Ureter (tissue), 1 donor: ENCODE data around the gene VAV2. TPM values are rescaled to one million over a fixed set of nuclear protein-coding genes. Genes with fewer than 3 reads are reported as not detected.

Source experiments
- DNase-seq: peaks from one replicate; pipeline ENCODE4 v3.0.0-alpha.2; 2020; ENCODE audit warnings: low spot score
- total RNA-seq: library from RNA; stranded (reverse); gene quantifications from one replicate; pipeline ENCODE4 v1.2.4, GENCODE V29; 2023
- donor health status: DM: yes; HTN: yes; CAD: no.

VAV2 gene
- total RNA-seq, 1 donor from 2014 or later: 38.9 TPM

DNA sequence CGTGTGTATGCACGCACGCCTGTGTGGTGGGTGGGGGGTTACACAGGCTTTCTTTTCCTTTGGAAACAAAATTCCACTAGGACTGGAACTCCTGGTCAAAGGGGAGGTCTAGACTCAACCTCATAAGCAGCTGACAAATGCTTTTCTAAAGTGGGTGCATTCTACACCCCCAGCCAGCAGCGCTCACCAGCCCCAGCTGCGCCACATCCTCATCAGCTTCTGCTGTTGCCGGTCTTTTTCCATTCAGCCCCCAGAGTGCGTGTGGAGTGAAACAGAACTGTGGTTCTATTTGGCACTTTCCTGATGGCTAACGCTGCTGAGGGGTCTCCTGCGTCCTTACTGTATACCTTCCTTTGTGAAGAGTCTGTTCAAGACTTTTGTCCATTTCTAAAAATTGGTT, 176.3 kb downstream of the VAV2 start:
- no peak for DNase-seq

DNA sequence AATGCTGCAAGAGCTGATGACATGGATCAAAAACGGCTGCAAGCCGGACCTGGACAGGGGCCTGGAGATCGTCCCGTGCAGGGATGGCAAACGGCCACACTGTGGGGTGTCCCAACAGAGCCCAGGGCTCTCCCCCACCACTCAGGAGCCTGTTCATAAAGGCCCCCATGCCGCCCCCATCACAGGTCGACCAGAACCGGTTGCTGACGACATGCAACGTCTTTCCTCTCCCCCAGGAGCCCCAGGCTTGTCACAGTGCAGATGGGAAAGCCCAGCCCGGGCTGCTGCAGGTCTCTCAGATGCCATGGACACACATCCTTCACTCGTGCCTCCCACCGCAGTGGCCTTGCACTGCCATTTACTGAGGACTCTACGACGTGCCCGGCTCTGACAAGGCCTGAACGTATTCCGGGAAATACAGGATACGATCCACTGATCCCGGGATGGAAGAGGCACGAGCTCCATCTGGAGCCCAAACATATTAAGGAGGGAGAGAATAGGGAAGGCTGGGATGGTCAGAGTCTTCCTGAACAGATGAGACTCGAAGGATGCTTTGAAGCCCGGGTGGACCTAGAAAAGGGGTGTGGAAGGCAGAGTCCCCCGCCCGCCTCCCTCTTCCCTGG, 177.4 kb downstream of the VAV2 start:
- DNase-seq: no peak

DNA sequence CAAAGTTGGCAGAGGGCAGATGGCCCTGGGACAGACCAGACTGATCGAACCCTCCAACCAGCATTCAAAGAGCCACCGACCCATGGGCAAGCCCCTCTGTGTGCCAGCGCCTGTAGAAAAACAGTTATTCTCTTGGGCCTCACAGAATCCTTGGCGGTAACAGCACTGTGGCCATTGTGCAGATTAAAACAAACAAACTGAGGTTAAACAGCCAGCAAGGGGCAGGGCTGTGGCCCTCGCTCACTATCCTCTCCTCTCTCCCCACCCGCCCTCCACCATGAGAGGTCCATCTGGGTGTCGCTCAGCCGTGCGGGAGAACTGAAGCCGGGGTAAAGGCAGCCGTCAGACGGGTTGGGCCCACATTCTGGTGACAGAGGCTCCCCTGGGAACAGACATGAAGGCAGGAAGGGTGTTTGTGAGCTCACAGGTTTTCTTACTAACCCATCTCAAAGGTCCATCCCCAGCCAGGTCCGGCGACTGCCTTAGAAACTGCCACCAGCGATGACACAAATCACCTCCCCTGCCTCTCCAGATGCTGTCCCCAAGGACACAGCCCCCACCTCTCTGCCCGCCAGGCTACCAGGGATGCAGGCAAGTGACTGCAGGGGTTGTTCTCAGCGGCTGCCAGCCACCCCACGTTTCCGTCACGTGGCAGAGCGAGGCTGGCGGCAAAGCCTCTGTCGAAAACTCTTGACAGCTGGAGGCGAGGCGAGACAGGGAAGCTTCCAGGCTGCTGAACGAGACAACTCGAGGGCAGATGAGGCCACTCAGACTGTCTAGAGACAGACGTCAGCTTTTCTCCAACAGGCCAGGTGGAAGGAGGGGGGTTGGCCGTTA, 178.2 kb downstream of the VAV2 start:
- DNase-seq: no peak

DNA sequence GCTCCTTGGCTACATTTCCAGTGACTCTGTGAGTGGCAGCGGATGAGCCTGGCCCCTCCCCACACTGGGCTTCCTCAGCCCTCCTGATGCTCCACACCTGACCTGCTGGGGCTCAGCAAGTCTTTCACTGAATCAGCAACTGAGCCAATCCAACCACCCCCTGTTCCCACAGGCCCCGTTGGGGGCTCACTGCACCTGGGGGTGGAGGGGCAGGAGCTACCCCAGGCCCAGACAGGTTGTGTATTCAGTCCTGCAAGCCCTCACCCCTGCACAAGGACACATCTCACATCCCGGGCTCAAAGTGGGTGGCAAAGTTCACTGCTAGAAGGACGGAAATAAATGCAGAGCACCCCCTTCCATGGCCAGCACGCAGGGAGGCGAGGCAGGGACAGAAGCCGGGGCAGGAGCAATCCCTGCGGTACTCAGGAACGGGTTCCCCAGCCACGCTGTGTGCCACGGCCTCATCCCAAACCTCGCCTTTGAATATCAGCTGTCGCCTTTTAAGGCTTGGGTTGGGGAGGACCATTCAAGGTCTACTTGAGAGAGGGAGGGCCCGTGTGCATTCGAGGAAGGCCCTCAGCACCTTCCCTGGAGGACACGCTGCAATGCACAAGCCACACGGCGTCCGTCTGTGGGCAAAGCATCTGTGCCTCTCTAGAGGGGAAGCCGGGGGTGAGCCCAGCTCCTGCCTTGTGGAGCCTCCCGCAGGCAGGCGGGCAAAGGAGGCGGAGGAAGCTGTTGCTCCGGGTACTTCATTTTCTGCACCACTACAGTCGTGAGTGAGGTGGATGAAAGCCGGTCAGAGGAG, 179.0 kb downstream of the VAV2 start:
- DNase-seq: no peak

DNA sequence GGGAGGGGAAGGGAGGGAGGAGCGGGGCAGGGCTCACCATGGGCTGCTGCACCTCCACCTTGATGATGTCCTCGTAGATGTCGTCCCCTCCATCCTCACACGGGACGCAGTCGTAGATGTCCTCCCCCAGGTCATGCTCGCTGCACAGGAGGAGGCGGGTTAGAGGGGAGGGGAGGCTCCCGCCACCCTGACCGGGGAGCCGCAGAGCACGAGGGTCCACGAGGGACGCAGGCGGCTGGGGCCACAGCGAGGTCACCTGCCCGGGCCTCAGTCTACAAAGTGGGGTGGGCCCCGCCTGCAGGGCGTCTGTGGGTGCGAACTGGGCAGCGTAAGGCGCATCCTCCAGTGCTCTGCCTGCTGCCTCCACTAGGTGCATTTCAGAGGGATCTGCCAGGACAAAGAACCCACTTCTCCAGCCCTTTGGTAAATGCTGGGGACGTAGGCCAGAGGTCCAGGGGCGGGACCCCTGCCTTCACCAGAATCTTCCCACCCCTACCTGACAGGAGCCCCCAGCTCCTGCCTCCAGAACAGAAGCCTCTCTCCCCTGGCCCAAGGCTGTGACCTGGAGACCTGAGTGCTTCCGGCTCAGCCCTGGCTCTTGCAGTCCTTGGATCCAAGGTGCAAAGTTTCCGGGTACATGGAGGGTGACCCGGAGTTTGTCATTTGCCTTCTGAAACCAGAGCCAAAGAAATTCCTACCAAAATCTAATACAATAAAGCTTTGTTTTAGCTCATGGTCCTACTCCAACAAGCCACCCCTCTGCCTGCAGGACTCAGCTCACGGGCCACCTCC, 179.9 kb downstream of the VAV2 start:
- DNase-seq: no peak

DNA sequence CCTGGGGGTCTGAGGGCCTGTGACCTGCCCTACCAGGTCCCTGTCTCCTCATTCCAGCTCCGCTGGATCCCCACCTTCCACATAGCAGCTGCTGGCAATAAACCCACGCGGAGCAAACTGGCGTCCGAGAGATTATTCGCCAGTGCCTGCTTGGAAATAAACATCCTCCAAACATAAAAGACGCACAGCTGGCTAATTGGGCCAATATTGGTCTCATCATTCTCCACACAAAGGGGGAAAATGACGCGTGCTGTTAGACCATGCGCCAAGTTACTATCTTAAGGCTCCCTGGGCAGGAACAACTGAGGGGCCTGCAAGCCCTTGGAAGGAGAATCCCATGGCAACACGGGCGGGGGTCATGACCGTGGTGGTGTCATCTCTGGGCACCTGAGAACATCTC, 180.7 kb downstream of the VAV2 start:
- no peak for DNase-seq

DNA sequence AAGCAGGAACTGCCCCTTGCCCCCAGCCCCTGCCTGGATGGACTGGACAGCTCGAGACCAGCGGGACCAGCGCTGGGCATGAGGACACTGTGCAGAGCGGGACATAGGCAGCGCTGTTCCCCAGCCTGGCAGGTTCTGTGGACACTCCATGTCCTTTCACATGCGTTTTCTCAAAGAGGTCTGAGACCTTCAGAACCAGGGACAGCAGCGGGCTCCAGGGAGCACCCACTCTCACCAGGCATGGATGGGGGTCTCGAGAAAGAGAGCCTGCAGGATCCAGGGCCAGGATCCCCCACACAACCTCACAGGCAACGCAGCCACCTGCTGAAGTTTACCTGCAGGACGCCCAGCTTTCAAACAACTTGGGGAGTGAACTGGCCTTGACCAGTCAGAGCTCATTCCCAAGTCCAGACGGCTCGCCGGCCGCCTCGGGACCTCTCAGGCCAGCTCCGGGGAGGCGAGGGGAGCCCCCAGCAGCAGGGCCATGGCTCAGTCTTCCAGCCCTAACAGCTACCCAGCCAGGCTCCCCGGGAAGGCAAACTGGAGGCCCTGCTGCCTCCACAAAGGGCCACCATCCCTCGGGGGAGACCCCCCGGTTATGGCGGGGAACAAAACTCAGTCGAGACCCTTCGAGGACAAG, 181.4 kb downstream of the VAV2 start:
- DNase-seq: no peak

DNA sequence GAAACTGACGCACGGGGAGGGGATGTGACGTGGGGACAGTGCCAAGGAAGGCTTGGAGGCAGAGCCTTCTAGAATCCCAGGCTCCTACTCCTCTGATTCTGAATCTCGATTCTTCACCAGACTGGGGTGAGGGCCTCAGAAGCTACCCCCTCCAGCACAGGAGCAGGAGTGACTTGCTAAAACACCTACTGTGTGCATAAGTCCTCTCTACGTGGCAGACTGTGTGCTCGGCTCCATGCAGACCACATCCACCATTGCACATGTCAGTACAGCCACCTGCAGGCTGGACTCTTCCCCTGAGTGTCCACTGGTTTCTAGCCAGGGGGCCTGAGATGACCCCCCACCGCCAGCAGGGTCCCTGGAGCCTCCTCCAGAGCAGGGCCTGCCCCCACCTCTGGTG, 182.8 kb downstream of the VAV2 start:
- no peak for DNase-seq

DNA sequence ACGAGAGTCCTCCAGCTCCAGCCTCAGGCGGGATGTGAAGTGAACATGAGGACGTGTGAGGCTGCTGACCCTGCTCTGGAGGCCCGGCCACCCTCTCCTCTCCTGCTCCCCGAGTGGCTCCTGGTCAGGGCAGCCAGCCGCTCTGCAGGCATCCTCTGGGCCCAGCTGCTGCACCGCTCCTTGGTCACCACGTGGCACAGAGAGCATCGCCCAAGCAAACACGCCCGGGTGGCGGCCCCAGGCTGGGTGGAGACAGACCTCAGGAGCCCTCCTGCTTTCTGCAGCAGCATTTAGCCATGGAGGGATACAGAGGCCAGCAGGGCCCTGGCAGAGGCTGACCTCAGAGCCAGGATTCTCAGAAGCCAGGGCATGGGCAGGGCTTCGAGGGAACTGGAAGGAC, 184.3 kb downstream of the VAV2 start:
- DNase-seq: no peak

DNA sequence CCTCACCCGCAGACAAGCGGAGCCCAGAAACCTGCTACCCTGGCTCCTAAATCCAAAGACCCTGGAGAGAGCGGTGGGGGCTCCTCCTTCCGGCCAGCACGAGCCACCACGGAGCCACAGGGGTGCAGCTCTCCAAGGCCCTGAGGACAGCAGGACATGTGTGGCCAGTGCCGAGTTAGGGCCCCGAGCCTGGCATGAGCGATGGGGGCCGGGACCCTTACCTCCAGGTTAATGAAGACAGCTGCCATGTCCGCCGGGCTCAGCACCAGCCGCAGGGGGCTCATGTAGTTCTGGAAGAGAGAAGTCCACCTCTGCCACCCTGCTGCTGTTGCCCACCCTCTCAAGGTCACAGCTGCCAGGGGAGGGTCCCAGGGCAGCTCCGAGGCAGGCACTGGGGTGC, 185.1 kb downstream of the VAV2 start:
- DNase-seq: no peak

DNA sequence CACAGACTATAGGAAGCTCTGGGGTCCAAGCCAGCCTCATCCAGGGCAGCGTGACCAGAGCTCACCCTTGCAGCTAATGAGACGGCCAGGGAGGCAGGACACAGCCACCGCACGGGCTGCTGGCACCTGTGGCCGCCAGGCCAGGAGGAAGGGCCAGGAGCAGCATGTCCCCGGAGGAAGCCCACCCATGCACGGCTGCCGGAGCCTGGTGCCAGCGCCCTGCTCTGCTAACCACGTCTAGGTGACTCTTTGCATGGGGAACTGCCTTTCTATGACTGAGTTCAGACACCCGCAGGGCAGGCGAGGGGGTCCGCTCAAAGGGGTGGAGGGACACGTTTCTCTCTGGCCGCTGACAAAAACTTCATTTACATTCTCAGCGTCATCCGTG, 185.5 kb downstream of the VAV2 start:
- no peak for DNase-seq

DNA sequence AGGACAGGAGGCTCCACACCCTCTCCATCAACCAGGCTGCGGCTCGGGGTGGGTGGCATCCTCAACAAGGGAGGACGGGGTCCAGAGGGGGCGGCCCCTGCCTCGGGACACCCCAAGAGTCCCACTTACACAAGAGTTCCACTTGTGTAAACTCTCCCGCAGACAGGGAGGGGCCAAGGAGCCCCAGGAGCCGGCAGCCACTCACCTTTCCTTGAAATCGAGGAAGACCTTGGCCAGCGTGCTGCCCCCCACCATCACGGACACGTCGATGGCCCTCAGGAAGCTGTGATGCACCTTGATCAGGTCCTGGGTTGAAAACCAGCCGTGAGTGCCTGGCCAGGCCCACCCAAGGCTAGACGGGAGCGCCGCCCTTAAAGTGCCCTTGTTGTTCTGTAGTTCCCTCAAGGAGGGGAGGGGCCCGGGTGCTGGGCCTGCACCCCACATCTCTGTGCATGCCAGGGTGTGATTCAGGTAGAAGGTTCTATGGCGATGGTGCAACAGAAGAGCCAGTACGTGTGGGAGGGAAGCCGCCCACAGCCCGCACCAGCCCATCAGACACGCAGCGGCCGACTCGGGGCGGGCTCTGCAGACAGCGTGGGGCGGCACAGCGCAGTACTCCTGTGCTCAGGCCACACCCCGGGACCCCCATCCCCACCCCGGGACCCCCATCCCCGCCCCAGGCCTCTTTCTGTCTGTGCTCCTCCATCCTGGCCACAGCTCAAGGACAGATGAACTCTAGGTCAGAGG, 186.1 kb downstream of the VAV2 start:
- no peak for DNase-seq

DNA sequence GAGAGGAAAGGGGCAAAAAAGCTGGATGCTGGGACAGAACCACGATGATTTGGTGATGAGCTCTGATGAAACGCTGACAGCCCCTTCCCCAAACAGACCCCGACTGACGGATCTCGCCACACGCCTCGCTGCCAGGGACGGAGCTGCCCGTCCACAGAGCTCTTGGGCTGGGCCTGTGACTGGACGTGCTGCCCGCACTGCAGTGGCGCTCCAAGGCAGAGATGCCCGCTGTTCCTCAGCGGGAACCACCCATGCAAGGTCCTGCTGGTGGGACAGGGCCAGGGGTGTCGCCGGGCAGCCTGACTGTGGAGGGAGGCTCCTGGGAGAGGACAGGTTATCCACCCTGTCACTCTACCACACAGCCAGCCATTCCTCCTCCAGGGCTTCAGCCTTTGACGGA, 187.9 kb downstream of the VAV2 start:
- DNase-seq: no peak

DNA sequence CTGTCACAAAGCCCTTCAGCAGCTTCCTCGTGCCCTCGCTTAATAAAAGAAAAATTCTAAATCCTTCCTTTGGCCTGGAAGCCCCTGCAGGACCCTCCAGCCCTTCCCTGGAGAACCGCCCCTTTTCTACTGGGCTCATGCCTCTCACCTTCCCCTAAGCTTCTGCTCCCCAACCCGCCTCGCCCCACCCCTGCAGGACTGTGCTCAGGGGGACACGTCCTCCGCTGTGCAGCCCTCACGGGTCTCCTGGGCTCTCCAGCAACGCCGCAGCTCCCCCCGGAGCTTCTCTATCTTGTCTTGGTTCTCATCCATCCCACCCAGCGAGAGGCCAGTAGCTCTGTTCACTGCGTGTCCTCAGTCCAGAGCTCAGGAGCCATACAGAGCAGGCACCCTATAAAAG, 188.4 kb downstream of the VAV2 start:
- no peak for DNase-seq

DNA sequence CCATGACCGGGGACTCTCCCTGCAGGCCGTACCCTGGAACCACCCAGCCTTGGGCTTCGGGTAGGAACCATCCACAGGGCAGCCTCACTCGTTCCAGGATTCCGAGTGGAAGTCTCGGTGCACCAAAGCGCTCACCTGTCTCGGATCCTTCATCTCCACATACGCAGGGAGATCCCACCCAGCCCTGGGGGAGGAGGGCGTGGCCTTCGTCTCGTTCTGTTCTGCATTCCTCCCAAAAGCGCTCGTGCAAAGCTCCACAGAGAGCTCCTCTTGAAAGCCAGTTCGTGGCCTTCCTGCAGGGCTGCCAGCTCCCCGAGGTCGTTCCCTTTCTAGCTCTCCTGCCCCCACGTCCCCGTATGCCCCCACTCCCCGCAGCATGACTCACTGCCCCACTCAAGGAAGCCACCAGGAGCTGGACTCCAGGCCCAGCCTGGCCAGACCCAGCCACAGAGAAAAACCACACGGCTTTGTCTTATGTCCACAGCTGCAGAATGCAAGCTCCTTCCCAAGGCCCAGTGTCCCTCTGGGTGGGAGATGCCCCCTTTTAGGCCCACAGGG, 189.0 kb downstream of the VAV2 start:
- no peak for DNase-seq

DNA sequence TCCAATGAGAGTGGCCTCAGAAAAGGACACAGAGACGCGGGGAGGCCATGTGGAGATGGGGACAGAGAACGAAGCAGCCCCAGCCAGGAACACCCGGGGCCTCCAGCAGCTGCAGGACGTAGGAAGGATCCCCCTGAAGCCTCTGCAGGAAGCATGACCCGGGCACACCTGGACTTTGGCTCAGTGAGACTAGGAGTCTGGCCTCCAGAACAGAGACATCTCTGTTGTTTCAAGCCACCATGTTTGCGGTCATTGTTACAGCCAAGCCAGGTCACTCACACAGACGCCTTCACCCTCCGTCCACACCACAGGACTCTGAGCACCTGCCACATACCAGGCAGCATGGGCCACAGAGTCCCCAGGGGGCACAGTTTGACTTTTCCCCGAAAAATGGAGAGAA, 190.4 kb downstream of the VAV2 start:
- DNase-seq: no peak

DNA sequence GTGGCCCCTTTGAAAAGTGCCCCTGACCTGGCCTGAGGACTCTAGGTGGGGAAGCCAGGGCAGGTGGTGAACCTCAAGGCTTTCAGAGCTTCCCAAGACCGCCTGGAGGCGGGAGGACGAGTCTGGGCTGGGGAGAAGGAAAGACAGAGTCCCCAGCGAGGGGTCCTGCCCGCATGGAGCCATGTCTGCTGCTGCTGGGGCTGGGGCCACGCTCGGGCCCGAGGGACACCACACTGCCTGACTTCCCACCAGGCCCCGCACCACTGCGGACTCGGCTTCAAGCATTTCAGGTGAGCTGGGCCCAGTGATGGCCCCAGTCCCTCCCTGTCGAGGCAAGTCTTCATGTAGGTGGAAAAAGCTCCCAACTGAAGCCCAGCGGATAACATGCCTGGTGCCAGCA, 191.9 kb downstream of the VAV2 start:
- DNase-seq: no peak

DNA sequence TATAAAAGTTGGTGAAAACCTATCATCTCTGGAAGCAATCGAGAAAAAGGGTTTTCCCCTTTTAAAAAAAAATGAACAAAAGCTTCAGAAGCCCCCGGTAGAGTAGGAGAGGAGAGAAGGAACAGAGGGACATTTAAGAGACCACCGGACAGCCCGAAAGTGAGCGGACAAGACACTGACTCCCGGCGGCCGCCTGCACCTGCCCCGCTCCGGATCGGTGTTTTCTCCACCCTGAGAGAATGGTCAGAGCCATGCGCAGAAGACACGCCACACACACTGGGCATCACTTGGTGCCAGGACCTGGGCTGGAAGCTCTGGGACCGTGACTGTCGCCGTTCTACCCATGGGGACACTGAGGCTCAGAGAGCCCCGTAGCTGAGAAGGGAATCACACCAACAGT, 192.4 kb downstream of the VAV2 start:
- no peak for DNase-seq

DNA sequence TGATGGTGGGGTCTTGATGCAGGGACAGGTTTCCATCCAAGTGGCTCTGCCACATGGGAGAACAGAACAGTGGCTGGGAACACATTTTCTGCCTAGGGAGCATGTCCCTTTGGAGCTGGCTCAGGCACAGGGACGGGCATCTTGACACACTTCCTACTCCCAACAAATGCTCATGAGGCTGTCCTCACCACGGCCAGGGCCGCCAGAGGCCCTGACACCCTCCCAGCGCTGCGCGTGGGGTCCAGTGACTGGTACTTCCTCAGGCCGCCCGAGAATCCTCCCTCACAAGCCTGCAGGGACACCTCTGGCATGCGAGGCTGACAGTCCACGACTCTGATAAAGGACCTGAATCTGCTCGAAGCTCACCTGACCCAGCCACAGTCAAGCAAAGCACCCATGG, 193.0 kb downstream of the VAV2 start:
- DNase-seq: no peak

DNA sequence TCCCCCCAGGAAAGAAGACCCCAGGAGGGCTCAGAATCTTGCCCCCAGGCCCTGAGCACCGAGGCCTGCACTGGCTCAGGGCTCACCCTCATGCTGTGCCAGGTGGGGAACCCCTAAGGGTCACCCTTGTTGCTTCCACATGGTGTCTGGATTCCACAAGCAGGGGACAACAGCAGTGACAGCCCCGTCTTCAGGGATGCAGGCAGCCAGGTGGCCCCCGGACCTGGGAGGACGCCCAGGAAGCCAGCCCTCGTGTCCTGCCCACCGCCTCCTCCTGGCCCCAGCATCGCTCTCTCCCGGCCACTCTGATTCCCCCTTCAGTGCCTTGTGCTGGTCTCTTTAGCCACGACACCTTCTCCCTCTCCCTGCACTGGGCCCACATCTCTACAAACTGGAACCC, 194.0 kb downstream of the VAV2 start:
- no peak for DNase-seq
